HG03135 (cell line): Measurements from ENCODE around the gene PIP5K1C.
"Not testable (repeated sequence)": the region's sequence is repeated elsewhere in the genome, so short reads cannot be mapped to it uniquely, and the experiment has no call there.

ENCODE experiments used
- ATAC-seq: cut with Tn5 transposase; IDR thresholded peaks from one replicate; pipeline ENCODE4 v1.9.1; 2021; ENCODE audit warnings: mild to moderate bottlenecking, moderate library complexity; ENCODE audit not compliant: unreplicated experiment

The PIP5K1C gene

DNA sequence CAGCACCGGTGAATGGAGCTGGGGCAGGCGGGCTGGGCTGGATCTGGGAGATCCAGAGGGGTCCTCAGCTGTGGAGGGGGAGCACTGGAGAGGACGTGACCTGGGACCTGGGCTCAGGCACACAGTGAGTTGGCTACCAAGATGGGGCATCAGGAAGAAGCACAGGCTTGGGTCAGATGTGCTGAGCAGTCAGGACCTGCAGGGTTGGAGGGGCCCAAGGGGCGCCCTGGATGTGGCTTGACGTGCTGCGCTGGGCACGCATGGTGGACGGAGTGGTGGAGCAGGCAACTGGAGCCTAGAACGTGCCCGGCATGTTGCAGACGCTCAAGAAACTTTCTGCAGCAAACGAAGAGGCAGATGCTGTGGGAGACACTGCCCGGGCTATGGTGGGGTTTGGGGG lies 20.7 kb downstream of the PIP5K1C start:
- no peak for ATAC-seq

DNA sequence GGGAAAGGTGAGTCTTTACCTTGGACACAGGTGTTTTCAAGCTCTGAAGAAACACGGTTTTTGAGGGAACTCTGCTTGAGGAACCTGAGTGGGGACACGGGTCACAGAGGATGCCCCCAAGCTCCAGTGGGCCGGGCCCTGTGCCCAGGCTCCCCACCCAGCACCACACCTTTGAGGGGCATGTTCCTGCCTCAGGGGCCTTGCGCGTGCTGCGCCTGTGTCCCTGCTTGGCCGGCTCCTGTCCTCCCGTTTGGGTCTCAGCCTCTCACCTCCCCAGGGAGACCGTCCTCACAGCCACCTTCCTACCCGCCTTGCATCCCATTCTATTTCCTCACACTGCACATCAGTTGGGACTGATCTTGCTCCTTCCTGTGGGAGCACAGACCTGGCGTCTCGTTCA lies 21.1 kb downstream of the PIP5K1C start:
- ATAC-seq: no peak

- ATAC-seq: no peak
Observed at GRCh38 chr19:3678188-3678587, 22.1 kb downstream of the PIP5K1C start.

DNA sequence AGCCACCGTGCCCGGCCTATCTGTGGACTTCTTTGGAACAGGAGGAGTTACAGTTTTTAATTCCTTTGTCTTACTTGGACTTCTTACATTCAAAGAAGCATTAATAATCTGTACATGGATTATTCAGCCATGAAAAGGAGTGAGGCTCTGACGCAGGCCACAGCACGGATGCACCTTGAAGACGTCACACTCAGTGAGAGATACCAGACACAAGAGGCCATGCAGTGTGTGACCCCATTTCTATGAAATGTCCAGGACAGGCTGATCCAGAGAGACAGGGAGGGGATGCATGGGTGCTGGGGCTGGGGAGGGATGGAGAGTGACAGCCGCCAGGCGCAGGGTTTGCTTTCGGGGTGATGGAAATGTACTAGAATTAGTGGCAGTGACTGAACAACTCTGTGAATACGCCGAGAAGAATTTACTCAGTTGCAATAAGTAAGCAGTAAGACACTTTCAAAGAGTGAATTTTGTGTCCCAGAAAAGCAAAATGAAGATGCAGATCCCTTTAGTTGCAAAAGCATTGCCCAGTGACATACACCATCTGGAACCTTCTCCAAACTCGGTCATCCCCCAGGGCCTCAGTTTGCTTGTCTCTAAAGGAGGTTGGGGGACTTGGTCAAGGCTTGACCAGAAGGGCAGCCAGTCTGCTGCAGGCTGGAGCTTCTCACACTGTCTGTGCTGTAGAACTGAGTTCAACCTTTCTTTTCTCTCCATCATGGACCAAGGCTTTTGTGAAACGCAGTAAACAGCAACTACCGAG lies 25.3 kb downstream of the PIP5K1C start:
- ATAC-seq: no peak

DNA sequence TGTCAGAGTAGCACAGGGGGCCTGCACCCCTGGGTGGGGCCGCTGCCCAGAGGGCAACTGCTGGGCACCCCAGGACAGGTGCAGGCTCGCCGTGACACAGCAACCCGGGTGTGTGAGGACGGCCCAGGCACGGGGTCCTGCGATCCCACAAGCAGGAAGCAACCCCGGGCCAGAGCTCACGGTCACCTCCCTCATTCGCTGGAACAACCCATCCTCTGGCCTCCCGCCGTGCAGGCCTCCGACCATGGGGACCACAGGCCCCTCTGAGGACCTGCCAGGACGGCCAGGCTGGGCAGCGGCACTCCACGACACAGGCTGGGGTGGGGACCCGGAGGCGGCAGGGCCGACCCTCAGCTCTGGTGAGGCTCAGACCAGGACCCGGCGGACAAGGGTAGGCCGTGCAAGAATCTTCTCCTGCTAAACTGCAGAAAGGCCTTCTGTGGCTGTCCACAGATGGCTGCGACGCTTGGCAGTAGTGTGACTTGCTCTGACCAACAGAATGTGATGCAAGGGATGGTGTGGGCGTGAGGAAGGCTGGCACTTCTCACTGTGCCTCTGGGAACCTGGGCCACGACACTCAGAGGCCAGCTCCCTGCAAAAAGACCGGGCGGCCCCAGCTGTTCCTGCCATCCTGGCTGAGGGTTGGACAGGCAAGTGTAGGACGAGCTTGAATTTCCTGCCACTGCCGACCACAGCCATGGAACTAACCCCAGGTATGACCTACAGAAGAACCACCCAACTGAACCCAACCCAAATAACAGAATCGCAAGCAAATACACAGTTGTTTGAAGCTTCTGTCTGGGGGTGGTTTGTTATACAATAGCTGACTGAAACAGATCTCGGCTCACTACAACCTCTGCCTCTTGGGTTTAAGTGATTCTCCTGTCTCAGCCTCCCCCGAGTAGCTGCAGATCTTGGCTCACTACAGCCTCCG lies 26.5 kb downstream of the PIP5K1C start:
- no peak for ATAC-seq

DNA sequence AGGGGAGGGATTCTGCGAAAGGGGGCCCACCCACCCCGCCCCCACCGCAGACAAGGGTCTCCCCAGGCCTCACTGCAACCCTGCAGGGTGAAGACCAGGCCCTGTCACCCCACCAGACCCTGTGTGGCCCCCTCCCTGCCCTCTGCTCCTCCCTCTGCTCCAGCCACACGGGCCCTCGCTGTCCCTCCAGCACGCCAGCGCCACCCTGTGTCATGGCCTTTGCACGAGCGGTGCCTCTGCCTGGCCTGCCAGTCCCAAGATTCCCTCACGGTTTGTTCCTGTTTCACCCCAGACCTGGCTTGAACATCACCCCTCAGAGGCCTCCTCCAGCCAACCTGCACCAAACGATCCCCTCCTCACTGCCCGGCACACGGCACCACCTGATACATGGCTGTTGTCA lies 27.3 kb downstream of the PIP5K1C start:
- ATAC-seq: no peak

- no peak for ATAC-seq
Observed at GRCh38 chr19:3672575-3672948, 27.7 kb downstream of the PIP5K1C start.

DNA sequence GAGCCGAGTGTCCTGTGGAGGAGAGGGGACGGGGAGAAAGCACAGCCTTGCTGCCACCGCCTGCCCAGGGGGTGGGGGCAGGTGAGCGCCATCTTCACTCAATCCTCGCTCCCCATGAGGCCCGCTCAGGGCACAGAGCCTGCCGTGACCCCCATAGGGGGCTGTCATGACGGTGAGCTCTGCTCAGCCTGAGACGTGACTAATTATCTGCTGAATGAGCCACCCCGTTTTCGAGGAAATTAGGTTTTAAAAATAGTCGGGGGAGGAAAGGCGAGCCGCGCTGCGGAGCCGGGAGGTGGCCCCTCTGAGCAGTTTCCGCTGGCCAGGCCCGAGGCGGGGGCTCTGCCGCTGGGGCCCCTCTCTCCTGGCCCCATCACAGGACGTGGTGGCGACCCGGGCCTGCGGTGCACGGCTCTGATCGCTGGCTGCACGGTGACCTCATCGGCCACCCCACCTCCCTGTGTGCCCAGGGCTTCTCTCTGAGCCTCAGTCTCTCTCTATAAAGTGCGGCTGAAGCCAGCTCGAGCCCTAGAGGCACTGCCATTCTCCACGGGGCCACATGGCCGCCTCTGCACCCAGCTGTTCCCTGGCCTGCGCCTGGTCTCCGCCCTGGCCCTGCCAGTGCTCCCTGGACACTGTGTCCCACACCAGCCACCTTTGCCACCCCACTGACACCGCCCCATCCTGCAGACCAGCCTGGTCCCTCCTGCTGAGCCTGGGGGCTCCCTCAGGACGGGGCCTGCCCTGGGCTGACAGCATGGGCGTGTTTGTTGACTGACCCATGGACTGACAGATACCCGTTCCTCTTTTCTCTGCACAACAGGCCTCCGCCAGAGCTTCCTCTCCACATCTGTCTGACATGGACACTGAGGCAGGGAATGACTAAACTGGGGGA lies 28.3 kb downstream of the PIP5K1C start:
- ATAC-seq: no peak

- no peak for ATAC-seq
Observed at GRCh38 chr19:3670796-3671679, 29.2 kb downstream of the PIP5K1C start.

DNA sequence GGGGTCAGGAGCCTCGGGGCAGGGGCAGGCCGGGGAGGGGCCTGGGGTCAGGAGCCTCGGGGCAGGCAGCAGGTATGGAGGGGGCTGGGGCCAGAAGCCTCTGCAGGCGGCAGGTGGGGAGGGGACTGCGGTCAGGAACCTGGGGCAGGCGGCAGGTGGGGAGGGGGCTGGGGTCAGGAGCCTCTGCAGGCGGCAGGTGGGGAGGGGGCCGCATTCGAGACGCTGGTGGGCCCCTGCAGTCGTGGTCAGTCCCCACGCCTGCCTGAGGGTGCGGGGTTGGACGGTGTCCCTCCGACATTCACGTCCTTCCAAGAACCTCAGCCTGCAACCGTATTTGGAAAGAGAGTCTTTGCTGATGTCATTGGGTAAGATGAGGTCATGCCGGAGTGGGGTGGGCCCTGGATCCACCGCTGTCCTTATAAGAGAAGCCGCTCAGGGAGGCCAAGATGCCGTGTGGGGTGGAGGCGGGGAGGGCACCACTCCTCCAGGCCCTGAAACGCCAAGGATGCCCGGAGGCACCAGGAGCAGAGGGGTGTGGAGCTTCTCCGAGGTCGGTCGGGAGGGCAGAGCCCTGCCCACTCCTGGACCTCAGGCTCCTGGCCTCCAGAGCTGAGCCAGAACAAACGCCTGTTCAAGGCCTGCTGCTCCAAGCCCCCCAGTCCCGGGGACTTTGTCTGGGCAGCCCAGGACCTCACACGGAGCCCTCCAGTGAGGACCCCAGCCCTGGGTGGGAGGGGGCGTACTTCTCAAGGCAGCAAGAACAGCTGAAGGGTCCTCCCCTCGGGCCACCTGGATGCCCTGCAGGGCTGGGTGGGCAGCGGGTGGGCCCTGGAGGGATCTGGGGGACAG lies 30.1 kb downstream of the PIP5K1C start:
- ATAC-seq: no peak

- no peak for ATAC-seq
Observed at GRCh38 chr19:3669082-3669946, 31.0 kb downstream of the PIP5K1C start.

GRCh38 chr19:3668331-3669081 lies 31.8 kb downstream of the PIP5K1C start:
- no peak for ATAC-seq

DNA sequence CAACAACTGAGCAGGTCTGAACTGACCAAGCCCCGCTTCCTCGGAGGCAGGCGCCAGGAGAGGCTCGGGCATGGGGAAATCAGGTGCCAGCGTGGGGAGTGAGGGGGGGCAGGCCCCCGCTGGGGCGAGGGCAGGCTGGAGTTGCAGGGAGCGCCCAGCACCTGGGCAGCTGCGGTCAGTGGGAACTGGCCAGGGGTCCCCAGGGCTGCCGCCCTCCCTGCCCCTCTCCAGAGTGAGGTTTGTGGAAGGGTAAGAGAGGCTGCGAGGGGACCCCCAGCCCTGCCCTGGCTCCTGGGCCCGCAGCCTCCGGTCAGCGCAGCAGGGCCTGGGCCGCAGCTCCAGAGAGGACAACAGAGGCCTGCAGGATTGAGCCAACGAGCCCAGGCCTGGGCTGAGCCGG lies 32.5 kb downstream of the PIP5K1C start:
- no peak for ATAC-seq

DNA sequence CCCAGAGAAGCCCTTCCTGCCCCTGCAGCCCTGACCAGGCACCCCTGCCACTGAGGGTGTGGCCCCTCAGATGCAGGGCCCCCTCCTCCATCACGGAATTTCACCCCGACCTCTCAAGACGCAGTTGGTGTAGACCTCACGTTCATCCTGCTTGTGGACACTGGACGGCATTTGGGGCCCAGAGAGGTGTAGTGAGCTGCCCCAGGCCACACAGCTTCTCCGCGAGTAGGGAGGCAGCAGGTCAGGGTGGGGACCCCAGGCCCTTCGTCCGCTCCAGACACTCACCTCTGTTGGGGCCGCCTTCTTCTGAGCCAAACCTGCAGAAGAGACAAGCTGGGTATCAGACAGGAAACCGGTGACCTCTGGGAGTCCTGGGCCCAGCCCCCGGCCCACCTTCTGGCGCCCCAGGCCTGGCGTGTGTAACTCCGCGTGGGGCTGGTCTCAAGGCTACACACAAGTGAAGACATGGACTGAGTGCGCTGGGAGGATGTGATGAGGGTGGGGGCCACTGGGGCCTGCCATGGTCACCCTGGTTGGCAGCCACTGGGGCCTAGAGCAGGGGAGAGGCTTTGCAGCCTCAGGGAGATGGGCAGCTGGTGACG lies 33.1 kb downstream of the PIP5K1C start:
- no peak for ATAC-seq

- ATAC-seq: not testable (repeated sequence)
Observed at GRCh38 chr19:3666545-3666856, 33.8 kb downstream of the PIP5K1C start.

DNA sequence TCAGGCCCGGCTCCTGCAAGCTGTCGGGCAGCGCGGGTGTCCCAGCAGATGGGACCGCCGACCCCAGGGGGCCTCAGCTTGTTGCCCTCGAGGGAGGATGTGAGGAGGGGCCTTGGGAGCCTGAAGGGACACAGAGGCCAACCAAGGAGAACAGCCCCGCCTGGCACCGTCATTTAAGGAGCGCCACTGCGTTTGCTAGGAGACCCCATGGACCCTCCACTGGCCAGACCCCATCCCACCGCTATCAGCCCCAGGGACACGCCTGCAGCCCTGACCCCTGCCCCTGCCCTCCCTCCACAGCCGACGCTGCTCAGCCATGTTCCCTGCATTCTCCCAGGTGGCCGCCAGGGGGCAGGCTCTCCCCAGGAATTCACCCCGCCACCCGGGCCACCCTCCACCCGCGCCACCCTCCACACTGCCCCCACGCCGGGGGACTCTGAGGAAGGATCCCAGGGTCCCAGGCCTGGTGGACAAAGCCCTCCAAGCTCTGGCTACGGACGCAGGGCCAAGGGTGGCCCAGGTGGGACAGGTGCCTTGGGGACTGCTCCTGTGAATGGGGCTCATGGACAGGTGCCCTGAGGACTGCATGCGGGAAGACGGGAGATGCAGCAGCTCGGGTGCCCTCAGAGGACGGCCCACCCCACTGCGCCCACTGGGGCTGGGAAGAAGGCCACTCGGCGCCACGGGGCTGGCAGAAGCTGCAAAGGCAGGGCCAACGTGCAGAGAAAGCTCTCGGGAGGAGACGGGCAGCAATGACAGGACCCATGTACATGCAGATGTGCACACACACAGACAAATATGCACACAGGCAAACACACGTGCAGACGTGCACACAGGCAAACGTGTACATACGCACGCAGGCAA lies 34.4 kb downstream of the PIP5K1C start:
- ATAC-seq: no peak
